HL-60 (cell line): Measurements from ENCODE around the gene BTBD10.

Experiments
- CTCF ChIP-seq: IDR thresholded peaks from one replicate; pipeline ENCODE4 v1.5.1; 2011; ENCODE audit warnings: low read length, control low read depth, inconsistent platforms; ENCODE audit not compliant: insufficient read depth
- POLR2AphosphoS5 ChIP-seq: IDR thresholded peaks from 2 replicates; pipeline ENCODE4 v1.6.1; 2012; ENCODE audit warnings: low read depth
- REST ChIP-seq: IDR thresholded peaks from 2 replicates; pipeline ENCODE4 v1.6.1; 2012; ENCODE audit warnings: low read depth; ENCODE audit not compliant: insufficient replicate concordance

- TF ChIP-seq POLR2AphosphoS5, result no peak
- TF ChIP-seq CTCF, result no peak
- TF ChIP-seq REST, result no peak
Observed at GRCh38 chr11:13339195-13340153, 123.5 kb downstream of the BTBD10 start.
